HepG2 (cell line): ENCODE measurements around the gene ZNF225. TPM values are rescaled to one million over a fixed set of nuclear protein-coding genes. Genes with fewer than 3 reads are reported as not detected.

Experiments used
- ARNT ChIP-seq: fragments of 450-650 bp; IDR thresholded peaks from 2 replicates; pipeline ENCODE4 v1.6.1; 2017
- EZH2 ChIP-seq: conservative IDR thresholded peaks from 2 replicates; pipeline ENCODE4 v1.6.1; 2012; ENCODE audit warnings: mild to moderate bottlenecking, low read depth, low read length, moderate library complexity
- HDAC2 ChIP-seq: sonication (generic); formaldehyde crosslinking; IDR thresholded peaks from 2 replicates; pipeline ENCODE4 v1.4.0; 2020; ENCODE audit warnings: missing genetic modification reagents
- HOXA5 ChIP-seq: sonication (generic); formaldehyde crosslinking; IDR thresholded peaks from 2 replicates; pipeline ENCODE4 v1.4.0; 2020; ENCODE audit warnings: missing genetic modification reagents
- JARID2 ChIP-seq: sonication (generic); formaldehyde crosslinking; IDR thresholded peaks from 2 replicates; pipeline ENCODE4 v1.8.1; 2023; ENCODE audit warnings: missing genetic modification reagents, inconsistent platforms; ENCODE audit not compliant: insufficient replicate concordance
- KAT2B ChIP-seq: fragments of 150-350 bp; IDR thresholded peaks from 2 replicates; pipeline ENCODE4 v1.6.1; 2014; ENCODE audit warnings: low read depth, low read length, borderline replicate concordance
- POGZ ChIP-seq: sonication (generic); formaldehyde crosslinking; IDR thresholded peaks from 2 replicates; pipeline ENCODE4 v1.4.0; 2020; ENCODE audit warnings: mild to moderate bottlenecking, missing genetic modification reagents
- RELA ChIP-seq: sonication (generic); formaldehyde crosslinking; IDR thresholded peaks from 2 replicates; pipeline ENCODE4 v1.4.0; 2020; ENCODE audit warnings: missing genetic modification reagents
- RFX1 ChIP-seq: fragments of 450-650 bp; IDR thresholded peaks from 2 replicates; pipeline ENCODE4 v1.6.1; 2017
- SAFB2 ChIP-seq: sonication (generic); formaldehyde crosslinking; IDR thresholded peaks from 2 replicates; pipeline ENCODE4 v1.5.1; 2020; ENCODE audit warnings: missing genetic modification reagents, low read depth, mild to moderate bottlenecking, borderline replicate concordance
- SMAD1 ChIP-seq: sonication (generic); formaldehyde crosslinking; IDR thresholded peaks from 2 replicates; pipeline ENCODE4 v1.4.0; 2020; ENCODE audit warnings: missing genetic modification reagents, low read depth, mild to moderate bottlenecking, borderline replicate concordance
- SNAI1 ChIP-seq: sonication (generic); formaldehyde crosslinking; IDR thresholded peaks from 2 replicates; pipeline ENCODE4 v1.5.0; 2020; ENCODE audit warnings: mild to moderate bottlenecking, missing genetic modification reagents, borderline replicate concordance
- SOX13 ChIP-seq, 3 experiments: fragments of 450-650 bp in 1 of 3; sonication (generic) in 1 of 3; formaldehyde crosslinking in 1 of 3; IDR thresholded peaks in 2 of 3; conservative IDR thresholded peaks in 1 of 3; 2 replicates each; pipeline versions ENCODE4 v1.5.0 to v1.6.1; 2016 to 2020; ENCODE audit warnings: antibody characterized with exemption in 1 of 3, mild to moderate bottlenecking in 1 of 3, missing compliant biosample characterization in 1 of 3, missing genetic modification reagents in 1 of 3, moderate library complexity in 1 of 3
- SRY ChIP-seq: sonication (generic); formaldehyde crosslinking; IDR thresholded peaks from 2 replicates; pipeline ENCODE4 v1.8.0; 2022; ENCODE audit warnings: mild to moderate bottlenecking, missing genetic modification reagents
- TGIF2 ChIP-seq: IDR thresholded peaks from 2 replicates; pipeline ENCODE4 v1.6.1; 2016; ENCODE audit warnings: control low read depth, missing compliant biosample characterization
- ZBTB2 ChIP-seq: sonication (generic); formaldehyde crosslinking; IDR thresholded peaks from 2 replicates; pipeline ENCODE4 v1.8.0; 2022; ENCODE audit warnings: low read depth, missing genetic modification reagents
- ZNF124 ChIP-seq: sonication (generic); formaldehyde crosslinking; IDR thresholded peaks from 2 replicates; pipeline ENCODE4 v1.4.0; 2020; ENCODE audit warnings: missing genetic modification reagents
- ZNF772 ChIP-seq: sonication (generic); formaldehyde crosslinking; IDR thresholded peaks from 2 replicates; pipeline ENCODE4 v1.5.0; 2020; ENCODE audit warnings: mild to moderate bottlenecking, missing genetic modification reagents
- ZNF790 ChIP-seq: sonication (generic); formaldehyde crosslinking; IDR thresholded peaks from 2 replicates; pipeline ENCODE4 v1.8.0; 2022; ENCODE audit warnings: missing genetic modification reagents, mild to moderate bottlenecking, borderline replicate concordance
- ZSCAN21 ChIP-seq: sonication (generic); formaldehyde crosslinking; IDR thresholded peaks from 2 replicates; pipeline ENCODE4 v1.8.0; 2022; ENCODE audit warnings: mild to moderate bottlenecking, missing genetic modification reagents, moderate library complexity, borderline replicate concordance
- ZSCAN31 ChIP-seq: sonication (generic); formaldehyde crosslinking; IDR thresholded peaks from 2 replicates; pipeline ENCODE4 v1.5.0; 2020; ENCODE audit warnings: low read depth, mild to moderate bottlenecking, missing genetic modification reagents
- polyA plus RNA-seq, 8 experiments: library from polyadenylated mRNA; depleted of rRNA in 3 of 8; stranded (reverse) in 7 of 8; unstranded in 1 of 8; fragments of >200 nt; fragmentation: Illumina TruSeq in 4 of 8; extraction: Trizol in 4 of 8; gene quantifications; 2 replicates each; pipeline versions ENCODE4 v1.2.1 to v1.2.3, GENCODE V29; 2011 to 2016; ENCODE audit warnings: low read depth in 4 of 8, missing spikeins in 1 of 8, mixed read lengths in 1 of 8; ENCODE audit not compliant: insufficient read depth in 1 of 8
- total RNA-seq, 5 experiments: library from RNA; depleted of rRNA; stranded (reverse); fragments of >200 nt; fragmentation: Illumina TruSeq; extraction: Trizol; gene quantifications; 2 replicates each; pipeline ENCODE4 v1.2.3, GENCODE V29; 2016; ENCODE audit warnings: low read depth in 1 of 5
- TF ChIP-seq, protein P1 (sequence below): sonication (generic); formaldehyde crosslinking; IDR thresholded peaks from 2 replicates; pipeline ENCODE4 v1.5.1; 2020; ENCODE audit warnings: missing genetic modification reagents, mild to moderate bottlenecking, borderline replicate concordance
- TF ChIP-seq, protein P2 (sequence below): sonication (generic); formaldehyde crosslinking; IDR thresholded peaks from 2 replicates; pipeline ENCODE4 v1.4.0; 2020; ENCODE audit warnings: missing genetic modification reagents, mild to moderate bottlenecking, borderline replicate concordance
- TF ChIP-seq, protein P3 (sequence below): sonication (generic); formaldehyde crosslinking; IDR thresholded peaks from 2 replicates; pipeline ENCODE4 v1.9.0; 2021; ENCODE audit warnings: missing genetic modification reagents, mild to moderate bottlenecking, borderline replicate concordance

Gene ZNF225
- total and polyA plus RNA-seq, 2 of the 13 experiments (the other 11 are each of a cell fraction or from before 2014, with no cell fraction given): 0.87 to 3.3 TPM

- no peak for TF ChIP-seq ZBTB2 (CRISPR knock-in tag)
- TF ChIP-seq RFX1: no peak
- TF ChIP-seq ZNF790 (CRISPR knock-in tag): no peak
- TF ChIP-seq ZSCAN31: no peak
- TF ChIP-seq, protein P1, sequence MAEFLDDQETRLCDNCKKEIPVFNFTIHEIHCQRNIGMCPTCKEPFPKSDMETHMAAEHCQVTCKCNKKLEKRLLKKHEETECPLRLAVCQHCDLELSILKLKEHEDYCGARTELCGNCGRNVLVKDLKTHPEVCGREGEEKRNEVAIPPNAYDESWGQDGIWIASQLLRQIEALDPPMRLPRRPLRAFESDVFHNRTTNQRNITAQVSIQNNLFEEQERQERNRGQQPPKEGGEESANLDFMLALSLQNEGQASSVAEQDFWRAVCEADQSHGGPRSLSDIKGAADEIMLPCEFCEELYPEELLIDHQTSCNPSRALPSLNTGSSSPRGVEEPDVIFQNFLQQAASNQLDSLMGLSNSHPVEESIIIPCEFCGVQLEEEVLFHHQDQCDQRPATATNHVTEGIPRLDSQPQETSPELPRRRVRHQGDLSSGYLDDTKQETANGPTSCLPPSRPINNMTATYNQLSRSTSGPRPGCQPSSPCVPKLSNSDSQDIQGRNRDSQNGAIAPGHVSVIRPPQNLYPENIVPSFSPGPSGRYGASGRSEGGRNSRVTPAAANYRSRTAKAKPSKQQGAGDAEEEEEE (CRISPR knock-in tag): no peak
- no peak for TF ChIP-seq HDAC2 (CRISPR knock-in tag)
- no peak for TF ChIP-seq ZNF772
- no peak for TF ChIP-seq TGIF2 (CRISPR knock-in tag)
- TF ChIP-seq EZH2: no peak
- TF ChIP-seq ZSCAN21 (CRISPR knock-in tag): no peak
- TF ChIP-seq ARNT: no peak
- TF ChIP-seq JARID2 (CRISPR knock-in tag): no peak
- no peak for TF ChIP-seq SRY (CRISPR knock-in tag)
- TF ChIP-seq ZNF124 (CRISPR knock-in tag): peak; percentile 82; the same call in 1 of the 2 replicates
- TF ChIP-seq KAT2B: no peak
- no peak for TF ChIP-seq SAFB2
- TF ChIP-seq HOXA5 (CRISPR knock-in tag): peak; percentile 70; the same call in 1 of the 2 replicates
- no peak for TF ChIP-seq RELA (CRISPR knock-in tag)
- no peak for TF ChIP-seq SMAD1 (CRISPR knock-in tag)
- TF ChIP-seq, protein P2, sequence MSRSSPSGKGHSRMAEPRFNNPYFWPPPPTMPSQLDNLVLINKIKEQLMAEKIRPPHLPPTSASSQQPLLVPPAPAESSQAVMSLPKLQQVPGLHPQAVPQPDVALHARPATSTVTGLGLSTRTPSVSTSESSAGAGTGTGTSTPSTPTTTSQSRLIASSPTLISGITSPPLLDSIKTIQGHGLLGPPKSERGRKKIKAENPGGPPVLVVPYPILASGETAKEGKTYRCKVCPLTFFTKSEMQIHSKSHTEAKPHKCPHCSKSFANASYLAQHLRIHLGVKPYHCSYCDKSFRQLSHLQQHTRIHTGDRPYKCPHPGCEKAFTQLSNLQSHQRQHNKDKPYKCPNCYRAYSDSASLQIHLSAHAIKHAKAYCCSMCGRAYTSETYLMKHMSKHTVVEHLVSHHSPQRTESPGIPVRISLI: no peak; the same call in 1 of the 2 replicates
- TF ChIP-seq, protein P3, sequence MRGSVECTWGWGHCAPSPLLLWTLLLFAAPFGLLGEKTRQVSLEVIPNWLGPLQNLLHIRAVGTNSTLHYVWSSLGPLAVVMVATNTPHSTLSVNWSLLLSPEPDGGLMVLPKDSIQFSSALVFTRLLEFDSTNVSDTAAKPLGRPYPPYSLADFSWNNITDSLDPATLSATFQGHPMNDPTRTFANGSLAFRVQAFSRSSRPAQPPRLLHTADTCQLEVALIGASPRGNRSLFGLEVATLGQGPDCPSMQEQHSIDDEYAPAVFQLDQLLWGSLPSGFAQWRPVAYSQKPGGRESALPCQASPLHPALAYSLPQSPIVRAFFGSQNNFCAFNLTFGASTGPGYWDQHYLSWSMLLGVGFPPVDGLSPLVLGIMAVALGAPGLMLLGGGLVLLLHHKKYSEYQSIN (CRISPR knock-in tag): no peak
- TF ChIP-seq SOX13 (IDR thresholded peaks at IDR 0.05): no peak
- no peak for TF ChIP-seq SOX13 (CRISPR knock-in tag; conservative IDR thresholded peaks at IDR 0.05 in 1 of 2, IDR thresholded peaks at IDR 0.05 in 1 of 2)
- TF ChIP-seq POGZ (CRISPR knock-in tag): 0 out of 2 replicates have a peak, but pooled peaks have one; percentile 41
- no peak for TF ChIP-seq SNAI1 (CRISPR knock-in tag)
These were observed 19.1 kb upstream of the ZNF225 start, which contains the start of gene ZNF224 (continued) for GRCh38 chr19:44093931-44094765.
